ENCODE data around the gene LRRC38.

Gene LRRC38

GRCh38 chr1:13544221-13544556 is 30.4 kb upstream of the LRRC38 start:
- no peak overlapping the region for H3K9ac ChIP-seq (ENCODE audit: low read length)
- peaks cover 4% of the 10 kb centered on the region; the same call in 1 of the 2 replicates for H3K27me3 ChIP-seq (ENCODE audit: insufficient read depth, low read length)
- H3K79me2 ChIP-seq (ENCODE audit: insufficient read depth, low read length): no peaks in the 10 kb centered on the region
- no peaks in the 10 kb centered on the region for H3K9me2 ChIP-seq (ENCODE audit: low read depth, low read length)
- H3K36me3 ChIP-seq (ENCODE audit: insufficient read depth, low read length): no peaks in the 10 kb centered on the region
- H3F3A ChIP-seq (ENCODE audit: insufficient read depth, low read length): no peaks in the 10 kb centered on the region
- no peak for TF ChIP-seq CTCF (IDR thresholded peaks at IDR 0.05; ENCODE audit: low read length)
- TF ChIP-seq EZH2 (IDR thresholded peaks at IDR 0.05; ENCODE audit: borderline replicate concordance, low read length): no peak
- no peak overlapping the region for H3K27ac ChIP-seq (ENCODE audit: low read depth, low read length, poor library complexity, severe bottlenecking)
- no peak overlapping the region for H3K4me3 ChIP-seq (ENCODE audit: low read depth, low read length, poor library complexity, severe bottlenecking)
- H2AFZ ChIP-seq (ENCODE audit: low read length): no peak overlapping the region
- H3K4me1 ChIP-seq (ENCODE audit: insufficient read depth, low read length, severe bottlenecking): no peaks in the 10 kb centered on the region
- H3K4me2 ChIP-seq (ENCODE audit: low read length): no peak overlapping the region
- no peaks in the 10 kb centered on the region for H4K20me1 ChIP-seq (ENCODE audit: insufficient read depth, low read length)
- H3K9me3 ChIP-seq (ENCODE audit: low read length): no peaks in the 10 kb centered on the region

GRCh38 chr1:13543451-13544220 is 29.8 kb upstream of the LRRC38 start:
- Histone ChIP-seq H3K4me1 (ENCODE audit: insufficient read depth, low read length, severe bottlenecking) (no peaks in the 10 kb centered on the region), H3K9ac (ENCODE audit: low read length) (no peak overlapping the region), H3F3A (ENCODE audit: insufficient read depth, low read length) (no peaks in the 10 kb centered on the region), H2AFZ (ENCODE audit: low read length) (no peak overlapping the region), H4K20me1 (ENCODE audit: insufficient read depth, low read length) (no peaks in the 10 kb centered on the region), H3K9me3 (ENCODE audit: low read length) (no peaks in the 10 kb centered on the region), H3K9me2 (ENCODE audit: low read depth, low read length) (no peaks in the 10 kb centered on the region), H3K36me3 (ENCODE audit: insufficient read depth, low read length) (no peaks in the 10 kb centered on the region), H3K4me2 (ENCODE audit: low read length) (no peak overlapping the region), H3K27ac (ENCODE audit: low read depth, low read length, poor library complexity, severe bottlenecking) (no peak overlapping the region), H3K79me2 (ENCODE audit: insufficient read depth, low read length) (no peaks in the 10 kb centered on the region), H3K4me3 (ENCODE audit: low read depth, low read length, poor library complexity, severe bottlenecking) (no peak overlapping the region), H3K27me3 (ENCODE audit: insufficient read depth, low read length) (peaks cover 4% of the 10 kb centered on the region; the same call in 1 of the 2 replicates)
- peak; percentile 9; the same call in 1 of the 2 replicates for TF ChIP-seq CTCF (IDR thresholded peaks at IDR 0.05; ENCODE audit: low read length)
- no peak for TF ChIP-seq EZH2 (IDR thresholded peaks at IDR 0.05; ENCODE audit: borderline replicate concordance, low read length)

GRCh38 chr1:13541435-13542215 is 27.8 kb upstream of the LRRC38 start:
- H3K27me3 ChIP-seq (ENCODE audit: insufficient read depth, low read length): peaks cover 4% of the 10 kb centered on the region; the same call in 1 of the 2 replicates
- H3K9me3 ChIP-seq (ENCODE audit: low read length): no peaks in the 10 kb centered on the region
- no peaks in the 10 kb centered on the region for H3F3A ChIP-seq (ENCODE audit: insufficient read depth, low read length)
- no peaks in the 10 kb centered on the region for H3K79me2 ChIP-seq (ENCODE audit: insufficient read depth, low read length)
- TF ChIP-seq CTCF (IDR thresholded peaks at IDR 0.05; ENCODE audit: low read length) (no peak), EZH2 (IDR thresholded peaks at IDR 0.05; ENCODE audit: borderline replicate concordance, low read length) (no peak)
- H3K36me3 ChIP-seq (ENCODE audit: insufficient read depth, low read length): no peaks in the 10 kb centered on the region
- no peaks in the 10 kb centered on the region for H4K20me1 ChIP-seq (ENCODE audit: insufficient read depth, low read length)
- no peak overlapping the region for H3K4me3 ChIP-seq (ENCODE audit: low read depth, low read length, poor library complexity, severe bottlenecking)
- no peak overlapping the region for H3K27ac ChIP-seq (ENCODE audit: low read depth, low read length, poor library complexity, severe bottlenecking)
- H3K4me1 ChIP-seq (ENCODE audit: insufficient read depth, low read length, severe bottlenecking): no peaks in the 10 kb centered on the region
- H2AFZ ChIP-seq (ENCODE audit: low read length): no peak overlapping the region
- no peaks in the 10 kb centered on the region for H3K9me2 ChIP-seq (ENCODE audit: low read depth, low read length)
- no peak overlapping the region for H3K9ac ChIP-seq (ENCODE audit: low read length)
- H3K4me2 ChIP-seq (ENCODE audit: low read length): no peak overlapping the region

Data from OCI-LY1 (cell line).